ENCODE measurements around the gene ACCS. TPM values are rescaled to one million over a fixed set of nuclear protein-coding genes. Genes with fewer than 3 reads are reported as not detected.

ACCS gene
- total RNA-seq, 2 donors from 2014 or later, result 10.6 to 16.6 TPM

GRCh38 chr11:44101098-44101497 lies 35.0 kb downstream of the ACCS start:
- TF ChIP-seq CTCF (conservative IDR thresholded peaks at IDR 0.05), result no peak
- Histone ChIP-seq H3K4me1 (ENCODE audit: control insufficient read depth, insufficient read depth, low read length) (no peaks in the 10 kb centered on the region), H3K27me3 (ENCODE audit: control insufficient read depth, insufficient read depth, low read length, poor library complexity, severe bottlenecking) (no peaks in the 10 kb centered on the region), H3K27ac (ENCODE audit: low read depth, low read length) (no peak overlapping the region), H3K4me3 (ENCODE audit: low read length) (no peak overlapping the region), H3K9ac (ENCODE audit: extremely low read depth, low read length, poor library complexity, severe bottlenecking) (no peak overlapping the region), H3K9me3 (ENCODE audit: control insufficient read depth, low read length) (no peaks in the 10 kb centered on the region), H3K36me3 (ENCODE audit: control insufficient read depth, insufficient read depth, low read length) (no peaks in the 10 kb centered on the region)
- H3K9me3 Mint-ChIP-seq, result no peaks in the 10 kb centered on the region
- WGBS, 2 experiments (ENCODE audit: insufficient coverage in 1 of 2, insufficient read length in 1 of 2), result 84 to 93% methylated on average over 2 of the region's 2 CpGs
- no peaks in the 10 kb centered on the region for H3K27me3 Mint-ChIP-seq (ENCODE audit: insufficient read depth)
- no peak overlapping the region for H3K4me3 Mint-ChIP-seq
- peaks cover 9% of the 10 kb centered on the region for H3K36me3 Mint-ChIP-seq (ENCODE audit: low read depth)
- DNase-seq, result no peak
- no peak overlapping the region for H3K27ac Mint-ChIP-seq
- peaks cover 3% of the 10 kb centered on the region for H3K4me1 Mint-ChIP-seq

- Histone ChIP-seq H3K9me3 (ENCODE audit: control insufficient read depth, low read length) (no peaks in the 10 kb centered on the region), H3K4me1 (ENCODE audit: control insufficient read depth, insufficient read depth, low read length) (no peaks in the 10 kb centered on the region), H3K27ac (ENCODE audit: low read depth, low read length) (no peak overlapping the region), H3K36me3 (ENCODE audit: control insufficient read depth, insufficient read depth, low read length) (peaks cover 18% of the 10 kb centered on the region), H3K27me3 (ENCODE audit: control insufficient read depth, insufficient read depth, low read length, poor library complexity, severe bottlenecking) (no peaks in the 10 kb centered on the region), H3K4me3 (ENCODE audit: low read length) (no peak overlapping the region), H3K9ac (ENCODE audit: extremely low read depth, low read length, poor library complexity, severe bottlenecking) (no peak overlapping the region)
- Mint-ChIP-seq H3K27me3 (ENCODE audit: insufficient read depth) (no peaks in the 10 kb centered on the region), H3K27ac (no peak overlapping the region), H3K4me1 (no peaks in the 10 kb centered on the region), H3K9me3 (no peaks in the 10 kb centered on the region), H3K4me3 (no peak overlapping the region), H3K36me3 (ENCODE audit: low read depth) (peaks cover 4% of the 10 kb centered on the region)
- peak; percentile 73 for DNase-seq
- TF ChIP-seq CTCF (conservative IDR thresholded peaks at IDR 0.05), result peak; percentile 65
- 89 to 98% methylated on average over 2 to 4 of the region's 5 CpGs for WGBS, 2 experiments (ENCODE audit: insufficient coverage in 1 of 2, insufficient read length in 1 of 2)
Measured at GRCh38 chr11:44104481-44105294, 38.6 kb downstream of the ACCS start.

GRCh38 chr11:44108260-44108659 lies 42.2 kb downstream of the ACCS start:
- H3K9me3 ChIP-seq (ENCODE audit: control insufficient read depth, low read length), result no peaks in the 10 kb centered on the region
- H3K27ac ChIP-seq (ENCODE audit: low read depth, low read length), result no peak overlapping the region
- no peak overlapping the region for H3K4me3 ChIP-seq (ENCODE audit: low read length)
- no peak for DNase-seq
- TF ChIP-seq CTCF (conservative IDR thresholded peaks at IDR 0.05), result no peak
- WGBS, 2 experiments (ENCODE audit: insufficient coverage in 1 of 2, insufficient read length in 1 of 2), result 93 to 98% methylated on average over 6 of the region's 6 CpGs
- H3K9me3 Mint-ChIP-seq, result no peaks in the 10 kb centered on the region
- no peaks in the 10 kb centered on the region for H3K27me3 ChIP-seq (ENCODE audit: control insufficient read depth, insufficient read depth, low read length, poor library complexity, severe bottlenecking)
- peaks cover 26% of the 10 kb centered on the region for H3K36me3 ChIP-seq (ENCODE audit: control insufficient read depth, insufficient read depth, low read length)
- no peak overlapping the region for H3K9ac ChIP-seq (ENCODE audit: extremely low read depth, low read length, poor library complexity, severe bottlenecking)
- H3K4me3 Mint-ChIP-seq, result no peak overlapping the region
- H3K4me1 ChIP-seq (ENCODE audit: control insufficient read depth, insufficient read depth, low read length), result no peaks in the 10 kb centered on the region
- H3K27me3 Mint-ChIP-seq (ENCODE audit: insufficient read depth), result no peaks in the 10 kb centered on the region
- H3K27ac Mint-ChIP-seq, result no peak overlapping the region
- peaks cover 1% of the 10 kb centered on the region for H3K4me1 Mint-ChIP-seq
- peaks cover 4% of the 10 kb centered on the region for H3K36me3 Mint-ChIP-seq (ENCODE audit: low read depth)

Measured in endodermal cell (in vitro differentiated cells).